ENCODE measurements around the gene JDP2.
A peak's percentile ranks its signal among the peaks of the same experiment; 100 is the strongest.

GRCh38 chr14:75440733-75441477 is 13.1 kb downstream of the JDP2 start:
- TF ChIP-seq POLR2A (IDR thresholded peaks at IDR 0.05; ENCODE audit: low read depth, low read length) (no peak), RFX5 (IDR thresholded peaks at IDR 0.05; ENCODE audit: low read depth, low read length) (no peak), RAD21 (IDR thresholded peaks at IDR 0.05; ENCODE audit: low read length) (0 out of 2 replicates have a peak, but pooled peaks have one; percentile 8), SMC3 (IDR thresholded peaks at IDR 0.05; ENCODE audit: low read depth, low read length) (no peak), MAFK (IDR thresholded peaks at IDR 0.05; ENCODE audit: low read depth, low read length) (peak; percentile 52; the same call in 1 of the 2 replicates), RCOR1 (IDR thresholded peaks at IDR 0.05; ENCODE audit: insufficient replicate concordance, low read length) (no peak), MXI1 (IDR thresholded peaks at IDR 0.05; ENCODE audit: borderline replicate concordance, low read depth, low read length) (peak; percentile 59; the same call in 1 of the 2 replicates), NFE2L2 (IDR thresholded peaks at IDR 0.05; ENCODE audit: low read depth, low read length) (no peak), MAZ (IDR thresholded peaks at IDR 0.05; ENCODE audit: borderline replicate concordance, low read depth, low read length) (no peak), CEBPB (IDR thresholded peaks at IDR 0.05; ENCODE audit: low read depth, low read length) (peak; percentile 59)
- TF ChIP-seq, protein P1, sequence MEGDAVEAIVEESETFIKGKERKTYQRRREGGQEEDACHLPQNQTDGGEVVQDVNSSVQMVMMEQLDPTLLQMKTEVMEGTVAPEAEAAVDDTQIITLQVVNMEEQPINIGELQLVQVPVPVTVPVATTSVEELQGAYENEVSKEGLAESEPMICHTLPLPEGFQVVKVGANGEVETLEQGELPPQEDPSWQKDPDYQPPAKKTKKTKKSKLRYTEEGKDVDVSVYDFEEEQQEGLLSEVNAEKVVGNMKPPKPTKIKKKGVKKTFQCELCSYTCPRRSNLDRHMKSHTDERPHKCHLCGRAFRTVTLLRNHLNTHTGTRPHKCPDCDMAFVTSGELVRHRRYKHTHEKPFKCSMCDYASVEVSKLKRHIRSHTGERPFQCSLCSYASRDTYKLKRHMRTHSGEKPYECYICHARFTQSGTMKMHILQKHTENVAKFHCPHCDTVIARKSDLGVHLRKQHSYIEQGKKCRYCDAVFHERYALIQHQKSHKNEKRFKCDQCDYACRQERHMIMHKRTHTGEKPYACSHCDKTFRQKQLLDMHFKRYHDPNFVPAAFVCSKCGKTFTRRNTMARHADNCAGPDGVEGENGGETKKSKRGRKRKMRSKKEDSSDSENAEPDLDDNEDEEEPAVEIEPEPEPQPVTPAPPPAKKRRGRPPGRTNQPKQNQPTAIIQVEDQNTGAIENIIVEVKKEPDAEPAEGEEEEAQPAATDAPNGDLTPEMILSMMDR (conservative IDR thresholded peaks at IDR 0.05; ENCODE audit: low read depth, low read length): no peak
- TF ChIP-seq, protein P2, sequence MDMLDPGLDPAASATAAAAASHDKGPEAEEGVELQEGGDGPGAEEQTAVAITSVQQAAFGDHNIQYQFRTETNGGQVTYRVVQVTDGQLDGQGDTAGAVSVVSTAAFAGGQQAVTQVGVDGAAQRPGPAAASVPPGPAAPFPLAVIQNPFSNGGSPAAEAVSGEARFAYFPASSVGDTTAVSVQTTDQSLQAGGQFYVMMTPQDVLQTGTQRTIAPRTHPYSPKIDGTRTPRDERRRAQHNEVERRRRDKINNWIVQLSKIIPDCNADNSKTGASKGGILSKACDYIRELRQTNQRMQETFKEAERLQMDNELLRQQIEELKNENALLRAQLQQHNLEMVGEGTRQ (IDR thresholded peaks at IDR 0.05; ENCODE audit: low read depth, low read length): 0 out of 2 replicates have a peak, but pooled peaks have one; percentile 12
- TF ChIP-seq, protein P3, sequence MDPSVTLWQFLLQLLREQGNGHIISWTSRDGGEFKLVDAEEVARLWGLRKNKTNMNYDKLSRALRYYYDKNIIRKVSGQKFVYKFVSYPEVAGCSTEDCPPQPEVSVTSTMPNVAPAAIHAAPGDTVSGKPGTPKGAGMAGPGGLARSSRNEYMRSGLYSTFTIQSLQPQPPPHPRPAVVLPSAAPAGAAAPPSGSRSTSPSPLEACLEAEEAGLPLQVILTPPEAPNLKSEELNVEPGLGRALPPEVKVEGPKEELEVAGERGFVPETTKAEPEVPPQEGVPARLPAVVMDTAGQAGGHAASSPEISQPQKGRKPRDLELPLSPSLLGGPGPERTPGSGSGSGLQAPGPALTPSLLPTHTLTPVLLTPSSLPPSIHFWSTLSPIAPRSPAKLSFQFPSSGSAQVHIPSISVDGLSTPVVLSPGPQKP (IDR thresholded peaks at IDR 0.05; ENCODE audit: borderline replicate concordance, low read depth, low read length): no peak
